Fibroblast of pulmonary artery (primary cell): ENCODE data around the gene FCRL4.

Experiments used
- DNase-seq: peaks from one replicate; pipeline ENCODE4 v3.0.0-alpha.2; 2010; ENCODE audit warnings: low read depth
- H3K4me3 ChIP-seq: replicated peaks from 2 replicates; pipeline ENCODE4 v1.5.1; 2011; ENCODE audit warnings: low read depth, mild to moderate bottlenecking, control low read depth, low read length, moderate library complexity
- CTCF ChIP-seq: IDR thresholded peaks from 2 replicates; pipeline ENCODE4 v1.5.1; 2011; ENCODE audit warnings: mild to moderate bottlenecking, control low read depth, low read length, inconsistent platforms; ENCODE audit errors: missing control alignments

Gene FCRL4

GRCh38 chr1:157584503-157584902 lies 13.4 kb downstream of the FCRL4 start:
- H3K4me3 ChIP-seq, result no peak overlapping the region
- DNase-seq, result no peak
- no peak for TF ChIP-seq CTCF

GRCh38 chr1:157580828-157581210 lies 17.1 kb downstream of the FCRL4 start:
- no peak for TF ChIP-seq CTCF
- DNase-seq, result no peak
- H3K4me3 ChIP-seq, result no peak overlapping the region

- peak; percentile 72 for TF ChIP-seq CTCF
- peak; percentile 70 for DNase-seq
- no peak overlapping the region for H3K4me3 ChIP-seq
These were observed 17.6 kb downstream of the FCRL4 start for GRCh38 chr1:157580179-157580827.

GRCh38 chr1:157577420-157577819 lies 20.5 kb downstream of the FCRL4 start:
- no peak overlapping the region for H3K4me3 ChIP-seq
- no peak for TF ChIP-seq CTCF
- DNase-seq, result no peak

GRCh38 chr1:157575744-157576143 lies 22.1 kb downstream of the FCRL4 start:
- H3K4me3 ChIP-seq, result no peak overlapping the region
- no peak for DNase-seq
- no peak for TF ChIP-seq CTCF

GRCh38 chr1:157574836-157575235 lies 23.0 kb downstream of the FCRL4 start:
- TF ChIP-seq CTCF, result no peak
- H3K4me3 ChIP-seq, result no peak overlapping the region
- no peak for DNase-seq

- no peak for TF ChIP-seq CTCF
- no peak for DNase-seq
- H3K4me3 ChIP-seq, result no peak overlapping the region
These were observed 31.2 kb downstream of the FCRL4 start for GRCh38 chr1:157566484-157567300.
